K562 (cell line): ENCODE measurements around the gene MTHFSD. TPM values are rescaled to one million over a fixed set of nuclear protein-coding genes. Genes with fewer than 3 reads are reported as not detected.

ENCODE experiments used
- ATAC-seq: fragments of 200-7000 bp; cut with Tn5 transposase; 3 replicates; pipeline ENCODE4 v1.9.1; 2020; ENCODE audit warnings: moderate library complexity
- BruUV-seq: library from RNA; stranded (reverse); fragments of 400-500 nt; replicated peaks from 2 replicates; lab custom pipeline; 2021; lab: Mats Ljungman, UMichigan
- CTCF ChIA-PET: fragments of 300-600 bp; formaldehyde crosslinking; extraction: SDS; loops from one replicate; lab custom pipeline; 2021; ENCODE audit warnings: low intra/inter-chr PET ratio; lab: Yijun Ruan, JAX
- POLR2A ChIA-PET: fragments of 300-600, 350-650 bp; sonication (Branson Sonifier 250); formaldehyde crosslinking; extraction: SDS; loops from one replicate; lab custom pipeline; 2021; ENCODE audit warnings: antibody characterized with exemption, inconsistent platforms; lab: Yijun Ruan, JAX
- DNase-seq, 4 experiments: peaks; one replicate each; pipeline versions ENCODE4 v3.0.0 to v3.0.0-alpha.2; 2011 to 2018; ENCODE audit warnings: low spot score in 3 of 4, mixed read lengths in 3 of 4; ENCODE audit errors: extremely low read depth in 1 of 4
- FAIRE-seq: peaks from 2 replicates; lab custom pipeline; 2011; peaks lifted over from hg19 to GRCh38; lab: Jason Lieb, UNC
- H2AFZ ChIP-seq: 2 replicates; pipeline ENCODE4 v1.6.0; 2011; ENCODE audit warnings: low read depth, low read length, control low read depth, inconsistent platforms
- H3K27ac ChIP-seq: fragments of 200-600 bp; 3 replicates; pipeline ENCODE4 v1.8.0; 2011; ENCODE audit warnings: low read depth, mild to moderate bottlenecking, control low read depth, inconsistent platforms, low read length, moderate library complexity, mixed read lengths; ENCODE audit errors: extremely low read depth
- H3K27me3 ChIP-seq, 2 experiments: fragments of 300-600 bp in 1 of 2; 2 replicates in 1 of 2; 3 replicates in 1 of 2; pipeline versions ENCODE4 v1.6.0 to v1.8.0; 2011; ENCODE audit warnings: inconsistent platforms in 2 of 2, low read length in 2 of 2, mild to moderate bottlenecking in 1 of 2, mixed read lengths in 1 of 2, moderate library complexity in 1 of 2; ENCODE audit not compliant: control insufficient read depth in 2 of 2, insufficient read depth in 2 of 2
- H3K36me3 ChIP-seq: fragments of 300-600 bp; 3 replicates; pipeline ENCODE4 v1.8.0; 2011; ENCODE audit warnings: mild to moderate bottlenecking, low read length, inconsistent platforms; ENCODE audit not compliant: control insufficient read depth, insufficient read depth
- H3K4me1 ChIP-seq, 2 experiments: fragments of 200-600 bp in 1 of 2; replicated peaks in 1 of 2; 2 replicates in 1 of 2; 3 replicates in 1 of 2; pipeline versions ENCODE4 v1.5.1 to v1.8.0; 2011; ENCODE audit warnings: inconsistent platforms in 2 of 2, low read length in 2 of 2, mild to moderate bottlenecking in 1 of 2, mixed read lengths in 1 of 2, moderate library complexity in 1 of 2; ENCODE audit not compliant: control insufficient read depth in 2 of 2, insufficient read depth in 2 of 2
- H3K4me2 ChIP-seq: 2 replicates; pipeline ENCODE4 v1.6.1; 2011; ENCODE audit warnings: low read length, control low read depth, inconsistent platforms, mixed read lengths; ENCODE audit not compliant: insufficient read depth
- H3K4me3 ChIP-seq: fragments of 200-600 bp; sonication (generic), shearing (Covaris generic); 2 replicates; pipeline ENCODE4 v1.5.1; 2016; ENCODE audit warnings: control low read depth, inconsistent platforms
- H3K79me2 ChIP-seq: fragments of 200-600 bp; 3 replicates; pipeline ENCODE4 v1.8.0; 2011; ENCODE audit warnings: low read length, inconsistent platforms; ENCODE audit not compliant: control insufficient read depth, insufficient read depth
- H3K9ac ChIP-seq, 2 experiments: 2 replicates each; pipeline versions ENCODE4 v1.6.0 to v1.6.1; 2011; ENCODE audit warnings: low read depth in 2 of 2, low read length in 2 of 2, control low read depth in 1 of 2, inconsistent platforms in 1 of 2, mild to moderate bottlenecking in 1 of 2, mixed read lengths in 1 of 2; ENCODE audit not compliant: insufficient read depth in 1 of 2
- H3K9me1 ChIP-seq: one replicate; pipeline ENCODE4 v1.6.0; 2011; ENCODE audit warnings: inconsistent platforms, mild to moderate bottlenecking, low read length, moderate library complexity; ENCODE audit not compliant: control insufficient read depth, insufficient read depth
- H3K9me3 ChIP-seq: replicated peaks from 2 replicates; pipeline ENCODE4 v1.5.1; 2011; ENCODE audit warnings: low read depth, low read length, inconsistent platforms; ENCODE audit not compliant: control insufficient read depth, insufficient read depth
- H4K20me1 ChIP-seq: replicated peaks from 2 replicates; pipeline ENCODE4 v1.6.1; 2011; ENCODE audit warnings: low read length, inconsistent platforms, mixed read lengths; ENCODE audit not compliant: control insufficient read depth, insufficient read depth
- CBX3 ChIP-seq, 2 experiments: IDR thresholded peaks; 1 replicate in 1 of 2; 2 replicates in 1 of 2; pipeline ENCODE4 v1.6.1; 2012; ENCODE audit warnings: inconsistent platforms in 2 of 2, low read length in 2 of 2, borderline replicate concordance in 1 of 2, control low read depth in 1 of 2
- CHAMP1 ChIP-seq: fragments of 450-650 bp; IDR thresholded peaks from 2 replicates; pipeline ENCODE4 v1.6.1; 2016; ENCODE audit warnings: mild to moderate bottlenecking
- EWSR1 ChIP-seq: fragments of 450-650 bp; IDR thresholded peaks from 2 replicates; pipeline ENCODE4 v1.6.1; 2018; ENCODE audit warnings: borderline replicate concordance, mild to moderate bottlenecking, low read depth, moderate library complexity; ENCODE audit not compliant: partially characterized antibody
- HNRNPH1 ChIP-seq: fragments of 200-400 bp; formaldehyde crosslinking; optimal IDR thresholded peaks from 2 replicates; pipeline ENCODE3; 2017; ENCODE audit warnings: low read depth, mild to moderate bottlenecking, low read length, moderate library complexity
- TARDBP ChIP-seq: fragments of 450-650 bp; IDR thresholded peaks from 2 replicates; pipeline ENCODE4 v1.6.1; 2016
- WGBS: fragments of 100-300 bp; shearing (Covaris generic); methylation state at CpG from one replicate; pipeline ENCODE4 v1.1.6; 2016; ENCODE audit warnings: low coverage, mixed read lengths; ENCODE audit not compliant: insufficient coverage; ENCODE audit errors: missing lambda C conversion rate; 5-methylcytosine and 5-hydroxymethylcytosine counted together
- in situ Hi-C: fragments of 300-500 bp; cut with MboI; formaldehyde crosslinking; loops from 4 replicates; pipeline ENCODE4 v1.15.0; 2018; ENCODE audit warnings: inconsistent platforms, mixed read lengths
- intact Hi-C: fragments of 100-400 bp; cut with micrococcal nuclease; formaldehyde crosslinking; loops from 2 replicates; pipeline ENCODE4 v1.14.2; 2022
- polyA plus RNA-seq, 8 experiments: library from polyadenylated mRNA; depleted of rRNA in 4 of 8; stranded (reverse) in 5 of 8; unstranded in 3 of 8; fragments of >200 nt; fragmentation: Nextera tagmentation in 2 of 8; fragmentation: Illumina TruSeq in 1 of 8; extraction: Ambion mirVana in 2 of 8; extraction: Trizol in 1 of 8; gene quantifications; 2 replicates each; pipeline versions ENCODE4 v1.2.1 to v1.2.3, GENCODE V29; 2011 to 2014; ENCODE audit warnings: inconsistent platforms in 1 of 8, missing spikeins in 1 of 8
- total RNA-seq, 7 experiments: library from RNA; depleted of rRNA in 6 of 7; stranded (reverse); fragments of >200 nt in 6 of 7; fragmentation: Illumina TruSeq in 2 of 7; extraction: Trizol in 2 of 7; gene quantifications; 2 replicates each; pipeline versions ENCODE4 v1.2.1 to v1.2.3, GENCODE V29; 2011 to 2021; ENCODE audit warnings: low replicate concordance in 1 of 7
- TF ChIP-seq, protein P1 (sequence below), 3 experiments: fragments of 200-800 bp in 1 of 3; fragments of 250-450 bp in 1 of 3; fragments of 450-650 bp in 1 of 3; sonication (Bioruptor Pico) in 1 of 3; sonication (Bioruptor generic) in 1 of 3; formaldehyde crosslinking in 1 of 3; IDR thresholded peaks; 2 replicates each; pipeline versions ENCODE4 v1.6.1 to v1.8.0; 2016 to 2022; ENCODE audit warnings: mild to moderate bottlenecking in 2 of 3, missing genetic modification characterization in 2 of 3, missing compliant biosample characterization in 1 of 3, moderate library complexity in 1 of 3

The MTHFSD gene
- total and polyA plus RNA-seq, 9 of the 15 experiments (the other 6 are each of a cell fraction or from before 2014, with no cell fraction given) = 3.2 to 20.2 (median 12.0) TPM

DNA sequence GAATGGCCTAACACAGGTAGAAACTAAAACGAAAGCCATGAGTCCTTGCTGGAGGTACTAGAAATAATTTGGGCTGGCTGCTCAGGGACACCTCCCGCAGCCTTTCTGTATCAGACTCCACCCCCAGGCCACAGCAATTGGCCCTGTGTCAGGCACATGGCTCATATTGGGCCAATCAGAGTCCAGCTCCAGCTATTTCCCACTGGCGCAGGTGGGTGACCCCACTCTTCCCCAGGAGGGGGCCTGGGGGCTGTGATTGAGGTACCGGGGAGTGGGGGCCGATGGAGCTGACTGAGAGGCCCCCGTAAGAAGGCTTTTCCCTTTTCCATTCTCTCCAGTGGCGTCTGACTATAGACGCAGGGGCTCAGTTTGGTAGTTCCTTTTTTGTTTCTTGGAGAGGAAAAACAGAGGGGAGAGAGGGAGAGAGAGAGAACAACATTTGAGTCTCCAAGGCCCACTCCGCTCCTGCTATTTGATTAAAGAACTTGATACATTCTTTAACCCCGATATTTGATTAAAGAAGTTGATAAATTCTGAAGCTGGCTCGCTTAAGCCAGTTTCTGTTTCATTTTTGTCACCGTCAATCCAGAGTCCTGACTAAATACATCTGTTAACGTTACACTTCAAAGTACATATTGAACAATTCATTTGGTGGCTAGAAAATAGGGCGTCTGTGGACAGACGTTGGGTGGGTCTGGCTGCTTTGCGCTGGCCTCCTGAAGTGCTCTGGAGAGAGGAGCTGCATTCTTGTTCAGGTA, 49.6 kb upstream of the MTHFSD start (continued):
- TF ChIP-seq CHAMP1 (no peak), HNRNPH1 (no peak)

- CTCF ChIA-PET = no interaction called here
- intact Hi-C loops = no loop called here
- H3K9ac ChIP-seq = no peak overlapping the region
- no peaks in the 10 kb centered on the region for H3K79me2 ChIP-seq
- no peak overlapping the region for H2AFZ ChIP-seq
- in situ Hi-C loops = no loop called here
- FAIRE-seq (no peak), ATAC-seq (no peak), DNase-seq (no peak)
- no peak overlapping the region for H3K4me3 ChIP-seq
- no peaks in the 10 kb centered on the region for H3K36me3 ChIP-seq
- H3K4me1 ChIP-seq = no peaks in the 10 kb centered on the region
- BruUV-seq = no TSS peak
- H4K20me1 ChIP-seq = no peaks in the 10 kb centered on the region
- 4% methylated on average over 4 of the region's 4 CpGs for WGBS
- no peaks in the 10 kb centered on the region for H3K9me3 ChIP-seq
- H3K4me2 ChIP-seq = no peak overlapping the region
- H3K27ac ChIP-seq = no peak overlapping the region
- peaks cover 6 to 11% of the 10 kb centered on the region in 2 experiments; a peak in 2 of 5 replicates for H3K27me3 ChIP-seq
- POLR2A ChIA-PET = interaction anchor here (0.6 kb wide), 1 partner anchor 465 kb away, joined by 3 read pairs; no protein-coding TSS in a partner anchor
- H3K9me1 ChIP-seq = no peaks in the 10 kb centered on the region
- TF ChIP-seq EWSR1 = no peak
- no peak for TF ChIP-seq TARDBP
- TF ChIP-seq, protein P1, sequence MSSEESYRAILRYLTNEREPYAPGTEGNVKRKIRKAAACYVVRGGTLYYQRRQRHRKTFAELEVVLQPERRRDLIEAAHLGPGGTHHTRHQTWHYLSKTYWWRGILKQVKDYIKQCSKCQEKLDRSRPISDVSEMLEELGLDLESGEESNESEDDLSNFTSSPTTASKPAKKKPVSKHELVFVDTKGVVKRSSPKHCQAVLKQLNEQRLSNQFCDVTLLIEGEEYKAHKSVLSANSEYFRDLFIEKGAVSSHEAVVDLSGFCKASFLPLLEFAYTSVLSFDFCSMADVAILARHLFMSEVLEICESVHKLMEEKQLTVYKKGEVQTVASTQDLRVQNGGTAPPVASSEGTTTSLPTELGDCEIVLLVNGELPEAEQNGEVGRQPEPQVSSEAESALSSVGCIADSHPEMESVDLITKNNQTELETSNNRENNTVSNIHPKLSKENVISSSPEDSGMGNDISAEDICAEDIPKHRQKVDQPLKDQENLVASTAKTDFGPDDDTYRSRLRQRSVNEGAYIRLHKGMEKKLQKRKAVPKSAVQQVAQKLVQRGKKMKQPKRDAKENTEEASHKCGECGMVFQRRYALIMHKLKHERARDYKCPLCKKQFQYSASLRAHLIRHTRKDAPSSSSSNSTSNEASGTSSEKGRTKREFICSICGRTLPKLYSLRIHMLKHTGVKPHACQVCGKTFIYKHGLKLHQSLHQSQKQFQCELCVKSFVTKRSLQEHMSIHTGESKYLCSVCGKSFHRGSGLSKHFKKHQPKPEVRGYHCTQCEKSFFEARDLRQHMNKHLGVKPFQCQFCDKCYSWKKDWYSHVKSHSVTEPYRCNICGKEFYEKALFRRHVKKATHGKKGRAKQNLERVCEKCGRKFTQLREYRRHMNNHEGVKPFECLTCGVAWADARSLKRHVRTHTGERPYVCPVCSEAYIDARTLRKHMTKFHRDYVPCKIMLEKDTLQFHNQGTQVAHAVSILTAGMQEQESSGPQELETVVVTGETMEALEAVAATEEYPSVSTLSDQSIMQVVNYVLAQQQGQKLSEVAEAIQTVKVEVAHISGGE (CRISPR knock-in tag; IDR thresholded peaks at IDR 0.05) = no peak
- no peak for TF ChIP-seq CBX3 (IDR thresholded peaks at IDR 0.05; ENCODE audit: borderline replicate concordance in 1 of 2, low read length in 2 of 2)
Observed at GRCh38 chr16:86602521-86602920, 47.5 kb upstream of the MTHFSD start.
